SK-N-SH treated with all-trans-retinoic acid at 6 μM for 48 hours (cell line): Measurements from ENCODE around the gene C11orf52.

Experiments
- ATAC-seq: fragments of 200-7000 bp; cut with Tn5 transposase; 3 replicates; pipeline ENCODE4 v1.9.1; 2020; ENCODE audit warnings: mild to moderate bottlenecking, moderate library complexity
- ARNTL ChIP-seq: fragments of 450-650 bp; formaldehyde crosslinking; IDR thresholded peaks from 2 replicates; pipeline ENCODE4 v1.5.0; 2020; ENCODE audit warnings: low read depth, mild to moderate bottlenecking, moderate library complexity, borderline replicate concordance
- BACH2 ChIP-seq: fragments of 250-450 bp; sonication (Bioruptor Pico); IDR thresholded peaks from 2 replicates; pipeline ENCODE4 v1.9.0; 2021; ENCODE audit warnings: mild to moderate bottlenecking, borderline replicate concordance
- CREB5 ChIP-seq: fragments of 250-450 bp; sonication (Bioruptor Pico); IDR thresholded peaks from 2 replicates; pipeline ENCODE4 v1.5.1; 2020; ENCODE audit warnings: low read depth, mild to moderate bottlenecking, moderate library complexity
- CSDC2 ChIP-seq: fragments of 250-450 bp; sonication (Bioruptor Pico); IDR thresholded peaks from 2 replicates; pipeline ENCODE4 v1.5.0; 2020; ENCODE audit warnings: mild to moderate bottlenecking, moderate library complexity
- CSRNP3 ChIP-seq: fragments of 250-450 bp; sonication (Bioruptor Pico); IDR thresholded peaks from 2 replicates; pipeline ENCODE4 v1.5.1; 2021; ENCODE audit warnings: mild to moderate bottlenecking, moderate library complexity
- ESRRG ChIP-seq: fragments of 250-450 bp; sonication (Bioruptor Pico); IDR thresholded peaks from 2 replicates; pipeline ENCODE4 v1.6.1; 2021; ENCODE audit warnings: mild to moderate bottlenecking
- GLIS3 ChIP-seq: fragments of 250-450 bp; sonication (Bioruptor Pico); IDR thresholded peaks from 2 replicates; pipeline ENCODE4 v1.5.0; 2020; ENCODE audit warnings: mild to moderate bottlenecking, moderate library complexity
- ISL1 ChIP-seq: fragments of 250-450 bp; sonication (Bioruptor Pico); IDR thresholded peaks from 2 replicates; pipeline ENCODE4 v2.1.2; 2022; ENCODE audit warnings: mild to moderate bottlenecking, moderate library complexity
- OSR1 ChIP-seq: fragments of 250-450 bp; sonication (Bioruptor Pico); IDR thresholded peaks from 2 replicates; pipeline ENCODE4 v1.8.0; 2022; ENCODE audit warnings: moderate library complexity, mild to moderate bottlenecking, inconsistent platforms
- PATZ1 ChIP-seq: fragments of 250-450 bp; sonication (Bioruptor Pico); IDR thresholded peaks from 2 replicates; pipeline ENCODE4 v1.8.0; 2020; ENCODE audit warnings: mild to moderate bottlenecking, moderate library complexity, borderline replicate concordance
- POU6F1 ChIP-seq: fragments of 250-450 bp; sonication (Bioruptor Pico); IDR thresholded peaks from 2 replicates; pipeline ENCODE4 v1.8.0; 2021; ENCODE audit warnings: low read depth, mild to moderate bottlenecking, moderate library complexity, borderline replicate concordance
- PPARA ChIP-seq: fragments of 250-450 bp; sonication (Bioruptor Pico); IDR thresholded peaks from 2 replicates; pipeline ENCODE4 v1.5.0; 2020; ENCODE audit warnings: mild to moderate bottlenecking, borderline replicate concordance
- RARB ChIP-seq: fragments of 250-450 bp; sonication (Bioruptor Pico); IDR thresholded peaks from 2 replicates; pipeline ENCODE4 v1.8.0; 2021; ENCODE audit warnings: mild to moderate bottlenecking, moderate library complexity
- TCF4 ChIP-seq: fragments of 250-450 bp; sonication (Bioruptor Pico); IDR thresholded peaks from 2 replicates; pipeline ENCODE4 v1.8.0; 2021; ENCODE audit warnings: mild to moderate bottlenecking, moderate library complexity, borderline replicate concordance
- TOX ChIP-seq: fragments of 250-450 bp; sonication (Bioruptor Pico); IDR thresholded peaks from 2 replicates; pipeline ENCODE4 v1.8.0; 2021; ENCODE audit warnings: mild to moderate bottlenecking, moderate library complexity, borderline replicate concordance
- TSHZ2 ChIP-seq: fragments of 250-450 bp; sonication (Bioruptor Pico); IDR thresholded peaks from 2 replicates; pipeline ENCODE4 v1.5.0; 2020; ENCODE audit warnings: mild to moderate bottlenecking, moderate library complexity
- ZFP3 ChIP-seq: fragments of 250-450 bp; sonication (Bioruptor Pico); IDR thresholded peaks from 2 replicates; pipeline ENCODE4 v1.5.0; 2020; ENCODE audit warnings: mild to moderate bottlenecking, moderate library complexity
- ZFP30 ChIP-seq: fragments of 450-650 bp; formaldehyde crosslinking; IDR thresholded peaks from 2 replicates; pipeline ENCODE4 v1.5.0; 2022; ENCODE audit warnings: mild to moderate bottlenecking, moderate library complexity
- ZNF565 ChIP-seq: fragments of 450-650 bp; formaldehyde crosslinking; conservative IDR thresholded peaks from 2 replicates; pipeline ENCODE4 v1.5.0; 2020; ENCODE audit warnings: low read depth, mild to moderate bottlenecking, moderate library complexity

C11orf52 gene

GRCh38 chr11:111913031-111913861, 5.5 kb upstream of the C11orf52 start:
- TF ChIP-seq RARB (CRISPR knock-in tag) (no peak), TCF4 (no peak), POU6F1 (CRISPR knock-in tag) (no peak), TOX (CRISPR knock-in tag) (no peak), CREB5 (CRISPR knock-in tag) (no peak), CSDC2 (no peak), BACH2 (CRISPR knock-in tag) (no peak), ESRRG (CRISPR knock-in tag) (no peak), GLIS3 (CRISPR knock-in tag) (no peak), PPARA (CRISPR knock-in tag) (no peak), OSR1 (CRISPR knock-in tag) (no peak), PATZ1 (no peak), CSRNP3 (no peak), ISL1 (CRISPR knock-in tag) (no peak), ZFP30 (no peak), ARNTL (CRISPR knock-in tag) (no peak)
- no peak for ATAC-seq

GRCh38 chr11:111913997-111914396, 4.7 kb upstream of the C11orf52 start:
- TF ChIP-seq GLIS3 (CRISPR knock-in tag) = no peak
- ATAC-seq = no peak

GRCh38 chr11:111916768-111917167, 1.9 kb upstream of the C11orf52 start:
- TF ChIP-seq TSHZ2 (no peak), ZFP3 (CRISPR knock-in tag) (no peak), GLIS3 (CRISPR knock-in tag) (no peak), ZFP30 (no peak), POU6F1 (CRISPR knock-in tag) (no peak), BACH2 (CRISPR knock-in tag) (no peak), TCF4 (no peak), RARB (CRISPR knock-in tag) (no peak), ZNF565 (CRISPR knock-in tag) (no peak), PPARA (CRISPR knock-in tag) (no peak), CSDC2 (no peak)
- ATAC-seq = no peak
